ENCODE results near the gene CRMP1.

DNA sequence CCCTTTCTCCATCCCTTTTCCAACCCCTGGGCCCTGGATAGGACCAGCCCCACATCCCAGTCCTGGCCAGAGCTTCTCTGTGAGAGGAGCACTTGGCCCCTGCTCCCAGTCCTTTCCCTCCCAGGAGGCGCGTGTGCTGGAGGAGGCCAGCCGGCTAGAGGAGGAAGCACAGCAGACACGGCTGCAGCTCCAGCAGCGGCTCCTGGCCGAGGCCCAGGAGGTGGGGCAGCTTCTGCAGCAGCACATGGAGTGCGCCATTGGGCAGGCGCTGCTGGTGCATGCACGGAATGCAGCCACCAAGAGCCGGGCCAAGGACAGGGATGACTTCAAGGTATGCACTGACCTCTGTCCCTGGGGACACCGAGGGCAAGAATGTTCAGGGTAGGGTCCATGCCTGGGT, 94.4 kb downstream of the CRMP1 start:
- TF ChIP-seq, protein P1, sequence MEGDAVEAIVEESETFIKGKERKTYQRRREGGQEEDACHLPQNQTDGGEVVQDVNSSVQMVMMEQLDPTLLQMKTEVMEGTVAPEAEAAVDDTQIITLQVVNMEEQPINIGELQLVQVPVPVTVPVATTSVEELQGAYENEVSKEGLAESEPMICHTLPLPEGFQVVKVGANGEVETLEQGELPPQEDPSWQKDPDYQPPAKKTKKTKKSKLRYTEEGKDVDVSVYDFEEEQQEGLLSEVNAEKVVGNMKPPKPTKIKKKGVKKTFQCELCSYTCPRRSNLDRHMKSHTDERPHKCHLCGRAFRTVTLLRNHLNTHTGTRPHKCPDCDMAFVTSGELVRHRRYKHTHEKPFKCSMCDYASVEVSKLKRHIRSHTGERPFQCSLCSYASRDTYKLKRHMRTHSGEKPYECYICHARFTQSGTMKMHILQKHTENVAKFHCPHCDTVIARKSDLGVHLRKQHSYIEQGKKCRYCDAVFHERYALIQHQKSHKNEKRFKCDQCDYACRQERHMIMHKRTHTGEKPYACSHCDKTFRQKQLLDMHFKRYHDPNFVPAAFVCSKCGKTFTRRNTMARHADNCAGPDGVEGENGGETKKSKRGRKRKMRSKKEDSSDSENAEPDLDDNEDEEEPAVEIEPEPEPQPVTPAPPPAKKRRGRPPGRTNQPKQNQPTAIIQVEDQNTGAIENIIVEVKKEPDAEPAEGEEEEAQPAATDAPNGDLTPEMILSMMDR (IDR thresholded peaks at IDR 0.05): no peak
- no peak for TF ChIP-seq POLR2AphosphoS5 (IDR thresholded peaks at IDR 0.05)

Data from stomach (tissue), 4 donors.